ENCODE results near the gene PRPF19. TPM values are rescaled to one million over a fixed set of nuclear protein-coding genes. Genes with fewer than 3 reads are reported as not detected.

Gene PRPF19
- total and polyA plus RNA-seq, 10 of the 15 experiments (the other 5 are each of a cell fraction or from before 2014, with no cell fraction given), result 8.7 to 170 (median 61.3) TPM

DNA sequence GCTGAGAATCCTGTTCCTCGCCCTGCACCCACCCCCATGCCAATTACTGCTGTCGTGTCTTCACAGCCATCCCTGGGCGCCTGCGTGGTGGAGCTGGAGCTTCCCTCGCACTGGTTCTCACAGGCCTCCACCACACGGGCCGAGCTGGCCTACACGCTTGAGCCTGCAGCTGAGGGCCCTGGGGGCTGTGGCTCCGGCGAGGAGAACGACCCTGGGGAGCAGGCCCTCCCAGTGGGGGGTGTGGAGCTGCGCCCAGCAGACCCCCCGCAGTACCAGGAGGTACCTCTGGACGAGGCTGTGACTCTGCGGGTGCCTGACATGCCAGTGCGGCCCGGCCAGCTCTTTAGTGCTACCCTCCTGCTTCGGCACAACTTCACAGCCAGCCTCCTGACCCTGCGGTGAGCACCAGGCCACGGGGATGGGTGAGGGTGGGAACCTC, 22.2 kb upstream of the PRPF19 start (continued):
- TF ChIP-seq RELA (IDR thresholded peaks at IDR 0.05; ENCODE audit: borderline replicate concordance, partially characterized antibody) (no peak), TAF1 (IDR thresholded peaks at IDR 0.05; ENCODE audit: borderline replicate concordance, low read depth, low read length) (no peak), JUNB (IDR thresholded peaks at IDR 0.05) (no peak), SMARCA5 (IDR thresholded peaks at IDR 0.05) (no peak), TBL1XR1 (IDR thresholded peaks at IDR 0.05; ENCODE audit: low read depth, low read length) (no peak), ZNF384 (IDR thresholded peaks at IDR 0.05; ENCODE audit: borderline replicate concordance, low read depth, low read length) (no peak), POU2F2 (IDR thresholded peaks at IDR 0.05; ENCODE audit: borderline replicate concordance, low read depth, low read length) (no peak), NFIC (IDR thresholded peaks at IDR 0.05; ENCODE audit: low read depth, low read length) (no peak)
- TF ChIP-seq, protein P1, sequence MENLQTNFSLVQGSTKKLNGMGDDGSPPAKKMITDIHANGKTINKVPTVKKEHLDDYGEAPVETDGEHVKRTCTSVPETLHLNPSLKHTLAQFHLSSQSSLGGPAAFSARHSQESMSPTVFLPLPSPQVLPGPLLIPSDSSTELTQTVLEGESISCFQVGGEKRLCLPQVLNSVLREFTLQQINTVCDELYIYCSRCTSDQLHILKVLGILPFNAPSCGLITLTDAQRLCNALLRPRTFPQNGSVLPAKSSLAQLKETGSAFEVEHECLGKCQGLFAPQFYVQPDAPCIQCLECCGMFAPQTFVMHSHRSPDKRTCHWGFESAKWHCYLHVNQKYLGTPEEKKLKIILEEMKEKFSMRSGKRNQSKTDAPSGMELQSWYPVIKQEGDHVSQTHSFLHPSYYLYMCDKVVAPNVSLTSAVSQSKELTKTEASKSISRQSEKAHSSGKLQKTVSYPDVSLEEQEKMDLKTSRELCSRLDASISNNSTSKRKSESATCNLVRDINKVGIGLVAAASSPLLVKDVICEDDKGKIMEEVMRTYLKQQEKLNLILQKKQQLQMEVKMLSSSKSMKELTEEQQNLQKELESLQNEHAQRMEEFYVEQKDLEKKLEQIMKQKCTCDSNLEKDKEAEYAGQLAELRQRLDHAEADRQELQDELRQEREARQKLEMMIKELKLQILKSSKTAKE (IDR thresholded peaks at IDR 0.05; ENCODE audit: low read depth, poor library complexity, severe bottlenecking), result no peak
- TF ChIP-seq, protein P2, sequence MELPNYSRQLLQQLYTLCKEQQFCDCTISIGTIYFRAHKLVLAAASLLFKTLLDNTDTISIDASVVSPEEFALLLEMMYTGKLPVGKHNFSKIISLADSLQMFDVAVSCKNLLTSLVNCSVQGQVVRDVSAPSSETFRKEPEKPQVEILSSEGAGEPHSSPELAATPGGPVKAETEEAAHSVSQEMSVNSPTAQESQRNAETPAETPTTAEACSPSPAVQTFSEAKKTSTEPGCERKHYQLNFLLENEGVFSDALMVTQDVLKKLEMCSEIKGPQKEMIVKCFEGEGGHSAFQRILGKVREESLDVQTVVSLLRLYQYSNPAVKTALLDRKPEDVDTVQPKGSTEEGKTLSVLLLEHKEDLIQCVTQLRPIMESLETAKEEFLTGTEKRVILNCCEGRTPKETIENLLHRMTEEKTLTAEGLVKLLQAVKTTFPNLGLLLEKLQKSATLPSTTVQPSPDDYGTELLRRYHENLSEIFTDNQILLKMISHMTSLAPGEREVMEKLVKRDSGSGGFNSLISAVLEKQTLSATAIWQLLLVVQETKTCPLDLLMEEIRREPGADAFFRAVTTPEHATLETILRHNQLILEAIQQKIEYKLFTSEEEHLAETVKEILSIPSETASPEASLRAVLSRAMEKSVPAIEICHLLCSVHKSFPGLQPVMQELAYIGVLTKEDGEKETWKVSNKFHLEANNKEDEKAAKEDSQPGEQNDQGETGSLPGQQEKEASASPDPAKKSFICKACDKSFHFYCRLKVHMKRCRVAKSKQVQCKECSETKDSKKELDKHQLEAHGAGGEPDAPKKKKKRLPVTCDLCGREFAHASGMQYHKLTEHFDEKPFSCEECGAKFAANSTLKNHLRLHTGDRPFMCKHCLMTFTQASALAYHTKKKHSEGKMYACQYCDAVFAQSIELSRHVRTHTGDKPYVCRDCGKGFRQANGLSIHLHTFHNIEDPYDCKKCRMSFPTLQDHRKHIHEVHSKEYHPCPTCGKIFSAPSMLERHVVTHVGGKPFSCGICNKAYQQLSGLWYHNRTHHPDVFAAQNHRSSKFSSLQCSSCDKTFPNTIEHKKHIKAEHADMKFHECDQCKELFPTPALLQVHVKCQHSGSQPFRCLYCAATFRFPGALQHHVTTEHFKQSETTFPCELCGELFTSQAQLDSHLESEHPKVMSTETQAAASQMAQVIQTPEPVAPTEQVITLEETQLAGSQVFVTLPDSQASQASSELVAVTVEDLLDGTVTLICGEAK (IDR thresholded peaks at IDR 0.05; ENCODE audit: borderline replicate concordance), result no peak

Data from GM12878 (cell line).